ENCODE data around the gene RHCG. TPM values are rescaled to one million over a fixed set of nuclear protein-coding genes. Genes with fewer than 3 reads are reported as not detected.

RHCG gene
- total and polyA plus RNA-seq, 12 donors = 0.33 to 4.1 (median 1.5) TPM; not detected in 2

GRCh38 chr15:89423981-89424380, 72.4 kb downstream of the RHCG start:
- no peak overlapping the region for H3K4me3 ChIP-seq
- H3K27me3 ChIP-seq = peaks cover 14% of the 10 kb centered on the region
- TF ChIP-seq POLR2A (IDR thresholded peaks at IDR 0.05) = no peak
- TF ChIP-seq CTCF (IDR thresholded peaks at IDR 0.05) = no peak
- H3K4me1 ChIP-seq (replicated peaks in 1 of 2) = no peaks in the 10 kb centered on the region
- no peaks in the 10 kb centered on the region for H3K9me3 ChIP-seq (replicated peaks in 1 of 3)
- no peak overlapping the region for H3K27ac ChIP-seq
- no peaks in the 10 kb centered on the region for H3K36me3 ChIP-seq (replicated peaks in 1 of 2)
- intact Hi-C loops (cut with DNase I) = no loop called here
- WGBS, 4 donors = 41 to 60% (median 45%) methylated on average over 8 of the region's 8 CpGs
- DNase-seq = no peak

Other genes starting within 250 kb of the RHCG start
- gene POLG, start 161.8 kb downstream of the RHCG start, total RNA-seq = 100 to 1,000 TPM in 1 of 9 donors, 10 to 100 TPM in 8; 31.6 to 127 (median 48.4) TPM
- gene POLG, start 161.8 kb downstream of the RHCG start, polyA plus RNA-seq = 10 to 100 TPM; 25.0 to 76.3 (median 51.3) TPM
- gene TICRR, start 78.9 kb upstream of the RHCG start, total RNA-seq = 1 to 10 TPM in 1 of 9 donors, under 1 TPM in 7, not detected in 1; 0.12 to 2.4 (median 0.22) TPM
- under 1 TPM; 0.10 to 0.24 (median 0.16) TPM for gene TICRR, start 78.9 kb upstream of the RHCG start, polyA plus RNA-seq
- 1 to 10 TPM; 2.2 to 6.6 (median 5.6) TPM for gene KIF7, start 158.9 kb upstream of the RHCG start, total RNA-seq
- gene KIF7, start 158.9 kb upstream of the RHCG start, polyA plus RNA-seq = 1 to 10 TPM; 1.6 to 8.2 (median 5.0) TPM
- 10 to 100 TPM in 3 of 9 donors, 1 to 10 TPM in 5, under 1 TPM in 1; 0.11 to 21.3 (median 5.3) TPM for gene PLIN1, start 182.8 kb upstream of the RHCG start, total RNA-seq
- gene PLIN1, start 182.8 kb upstream of the RHCG start, polyA plus RNA-seq = 100 to 1,000 TPM in 1 of 3 donors, 1 to 10 TPM in 2; 2.4 to 199 (median 7.4) TPM
- gene PEX11A, start 194.2 kb upstream of the RHCG start, total RNA-seq = 10 to 100 TPM in 6 of 9 donors, 1 to 10 TPM in 3; 7.7 to 23.2 (median 14.7) TPM
- 10 to 100 TPM in 1 of 3 donors, 1 to 10 TPM in 2; 5.4 to 22.3 (median 6.7) TPM for gene PEX11A, start 194.2 kb upstream of the RHCG start, polyA plus RNA-seq
- gene WDR93, start 194.2 kb upstream of the RHCG start, total RNA-seq = under 1 TPM in 5 of 9 donors, not detected in 4; 0.14 to 0.43 (median 0.26) TPM
- gene WDR93, start 194.2 kb upstream of the RHCG start, polyA plus RNA-seq = under 1 TPM; 0.37 to 0.40 (median 0.38) TPM

Measured in adrenal gland (tissue), 12 donors.